Adrenal gland (tissue), 12 donors: Measurements from ENCODE around the gene POLR3GL. TPM values are rescaled to one million over a fixed set of nuclear protein-coding genes. Genes with fewer than 3 reads are reported as not detected.

Source experiments
- DNase-seq, 7 donors: peaks; one replicate each; pipeline ENCODE4 v3.0.0-alpha.2; 2019 to 2020
- H3K27ac ChIP-seq, 5 donors: fragments of 200-600 bp; sonication (generic) in 4 of 5; 1 replicate in 3 of 5; 2 replicates in 2 of 5; pipeline versions ENCODE4 v1.5.1 to v1.8.0; 2016 to 2020; ENCODE audit warnings: mild to moderate bottlenecking in 1 of 5
- H3K27me3 ChIP-seq: fragments of 200-600 bp; 2 replicates; pipeline ENCODE4 v1.8.0; 2021
- H3K36me3 ChIP-seq, 2 donors: fragments of 200-600 bp; replicated peaks in 1 of 2; 1 replicate in 1 of 2; 2 replicates in 1 of 2; pipeline versions ENCODE4 v1.5.1 to v1.8.0; 2018 to 2022
- H3K4me1 ChIP-seq, 2 donors: fragments of 200-600 bp; replicated peaks in 1 of 2; 1 replicate in 1 of 2; 2 replicates in 1 of 2; pipeline versions ENCODE4 v1.5.1 to v1.8.0; 2018 to 2021
- H3K4me3 ChIP-seq, 4 donors: fragments of 200-600 bp; sonication (generic) in 3 of 4; one replicate each; pipeline ENCODE4 v1.5.1; 2016 to 2018
- H3K9me3 ChIP-seq, 3 donors: fragments of 200-600 bp; sonication (generic) in 1 of 3; replicated peaks in 1 of 3; 1 replicate in 2 of 3; 2 replicates in 1 of 3; pipeline versions ENCODE4 v1.5.1 to v1.8.0; 2016 to 2021
- POLR2A ChIP-seq, 2 donors: fragments of 450-650 bp; IDR thresholded peaks; one replicate each; pipeline ENCODE4 v1.6.1; 2017; ENCODE audit warnings: antibody characterized with exemption in 2 of 2, mild to moderate bottlenecking in 2 of 2, moderate library complexity in 1 of 2
- WGBS, 4 donors: extraction: QIAGEN DNeasy Blood & Tissue Kit in 2 of 4; methylation state at CpG; one replicate each; pipeline versions ENCODE4 v1.1.5 to v1.1.7; 2013 to 2017; 5-methylcytosine and 5-hydroxymethylcytosine counted together
- intact Hi-C, 2 donors: fragments of 100-400 bp; cut with DNase I; formaldehyde crosslinking; loops; one replicate each; pipeline versions ENCODE4 v1.14.1 to v1.15.0; 2022 to 2023
- polyA plus RNA-seq, 3 donors: library from polyadenylated mRNA; stranded (reverse); fragments of 200-250 nt in 2 of 3; fragments of 350-450 nt in 1 of 3; fragmentation: Illumina TruSeq in 1 of 3; extraction: RNeasy Lipid Tissue Mini Kit (QIAGEN cat#74804) in 1 of 3; gene quantifications; one replicate each; pipeline ENCODE4 v1.2.3, GENCODE V29; 2013 to 2014
- total RNA-seq, 9 donors: library from RNA; depleted of rRNA in 4 of 9; stranded (reverse); fragments of >200 nt in 4 of 9; fragments of 120-200 nt in 1 of 9; fragmentation: NEBNext Ultra II Directional in 1 of 9; extraction: Animal tissue kit (Norgen Biotek cat#: 25700) in 1 of 9; gene quantifications; one replicate each; pipeline versions ENCODE4 v1.1.0 to v1.2.4, GENCODE V29; 2013 to 2023
- TF ChIP-seq, protein P1 (sequence below), 6 experiments: fragments of 450-650 bp in 4 of 6; fragments of 200-600 bp in 2 of 6; sonication (generic) in 1 of 6; IDR thresholded peaks; 1 replicate in 5 of 6; 2 replicates in 1 of 6; pipeline versions ENCODE4 v1.5.1 to v1.8.0; 2016 to 2021; ENCODE audit warnings: antibody characterized with exemption in 6 of 6, mild to moderate bottlenecking in 2 of 6, moderate library complexity in 1 of 6
- donor health status: healthy with polysubstance abuse.
- donor health status: Bipolar disorder and iron deficiency.
- donor health status: DM: yes; HTN: yes; CAD: no.
- donor health status: DM: no; HTN: no; CAD: no.
- donor health status: DM: no; HTN: no; CAD: no.
- donor health status: DM: yes; HTN: yes; CAD: no.

Gene POLR3GL
- total and polyA plus RNA-seq, 12 donors = 18.4 to 48.7 (median 32.4) TPM

DNA sequence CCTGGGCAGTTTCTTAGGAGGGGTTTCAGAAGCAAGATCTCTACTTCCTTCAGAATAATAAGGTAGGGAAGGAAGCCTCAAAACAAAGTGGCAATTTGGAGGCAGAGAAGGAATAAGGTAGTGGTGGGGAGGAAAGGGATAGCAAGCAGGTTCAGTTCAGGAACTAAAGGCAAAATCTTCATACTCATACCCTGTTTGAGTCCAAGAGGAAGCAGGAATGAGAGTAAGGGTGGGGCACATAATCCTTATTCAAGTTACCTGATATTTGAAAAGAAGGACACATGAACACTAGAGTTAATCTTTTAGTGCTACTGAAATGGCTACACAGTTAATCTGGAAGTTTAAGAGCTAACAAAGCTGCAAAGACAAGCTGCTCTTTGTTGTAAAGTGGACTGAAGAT, 28.8 kb upstream of the POLR3GL start:
- Histone ChIP-seq H3K27ac (peak overlapping the region in 1 of 5 donors; percentile 3), H3K4me3 (no peak overlapping the region), H3K27me3 (no peaks in the 10 kb centered on the region), H3K36me3 (peaks cover 0 to 48% of the 10 kb centered on the region in 2 donors), H3K9me3 (no peaks in the 10 kb centered on the region), H3K4me1 (peaks cover 0 to 8% of the 10 kb centered on the region in 2 donors)
- no peak for TF ChIP-seq POLR2A (IDR thresholded peaks at IDR 0.05)
- TF ChIP-seq, protein P1, sequence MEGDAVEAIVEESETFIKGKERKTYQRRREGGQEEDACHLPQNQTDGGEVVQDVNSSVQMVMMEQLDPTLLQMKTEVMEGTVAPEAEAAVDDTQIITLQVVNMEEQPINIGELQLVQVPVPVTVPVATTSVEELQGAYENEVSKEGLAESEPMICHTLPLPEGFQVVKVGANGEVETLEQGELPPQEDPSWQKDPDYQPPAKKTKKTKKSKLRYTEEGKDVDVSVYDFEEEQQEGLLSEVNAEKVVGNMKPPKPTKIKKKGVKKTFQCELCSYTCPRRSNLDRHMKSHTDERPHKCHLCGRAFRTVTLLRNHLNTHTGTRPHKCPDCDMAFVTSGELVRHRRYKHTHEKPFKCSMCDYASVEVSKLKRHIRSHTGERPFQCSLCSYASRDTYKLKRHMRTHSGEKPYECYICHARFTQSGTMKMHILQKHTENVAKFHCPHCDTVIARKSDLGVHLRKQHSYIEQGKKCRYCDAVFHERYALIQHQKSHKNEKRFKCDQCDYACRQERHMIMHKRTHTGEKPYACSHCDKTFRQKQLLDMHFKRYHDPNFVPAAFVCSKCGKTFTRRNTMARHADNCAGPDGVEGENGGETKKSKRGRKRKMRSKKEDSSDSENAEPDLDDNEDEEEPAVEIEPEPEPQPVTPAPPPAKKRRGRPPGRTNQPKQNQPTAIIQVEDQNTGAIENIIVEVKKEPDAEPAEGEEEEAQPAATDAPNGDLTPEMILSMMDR (IDR thresholded peaks at IDR 0.05) = no peak
- intact Hi-C loops = no loop called here
- DNase-seq = no peak

DNA sequence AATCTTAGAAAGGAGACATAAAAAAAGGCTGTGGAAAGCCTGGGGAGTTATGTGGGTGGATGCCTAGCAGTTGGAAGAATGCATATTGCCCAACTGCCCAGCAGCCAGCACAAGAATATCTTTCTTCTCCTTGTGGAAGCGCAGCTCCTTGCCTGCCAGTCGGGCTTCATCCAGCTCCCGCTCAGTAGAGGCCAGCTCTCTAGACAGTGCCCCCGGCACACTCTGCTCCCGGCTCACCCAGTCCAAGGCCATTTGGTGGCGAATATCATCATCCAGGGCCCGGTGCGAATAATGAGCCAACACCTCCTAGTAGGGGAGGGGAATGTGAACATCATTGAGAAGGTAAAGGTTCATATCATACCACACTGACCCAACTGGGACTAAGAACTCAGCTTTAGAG, 28.2 kb upstream of the POLR3GL start:
- Histone ChIP-seq H3K9me3 (no peaks in the 10 kb centered on the region), H3K4me1 (peaks cover 0 to 8% of the 10 kb centered on the region in 2 donors), H3K27me3 (no peaks in the 10 kb centered on the region), H3K36me3 (peaks cover 0 to 48% of the 10 kb centered on the region in 2 donors), H3K27ac (no peak overlapping the region), H3K4me3 (no peak overlapping the region)
- peak in 3 of 7 donors; percentile 41 to 44 (median 43) for DNase-seq
- no peak for TF ChIP-seq POLR2A (IDR thresholded peaks at IDR 0.05)
- TF ChIP-seq, protein P1 (IDR thresholded peaks at IDR 0.05) = no peak
- intact Hi-C loops = no loop called here
- WGBS, 4 donors = 48 to 68% (median 54%) methylated on average over 8 of the region's 8 CpGs

DNA sequence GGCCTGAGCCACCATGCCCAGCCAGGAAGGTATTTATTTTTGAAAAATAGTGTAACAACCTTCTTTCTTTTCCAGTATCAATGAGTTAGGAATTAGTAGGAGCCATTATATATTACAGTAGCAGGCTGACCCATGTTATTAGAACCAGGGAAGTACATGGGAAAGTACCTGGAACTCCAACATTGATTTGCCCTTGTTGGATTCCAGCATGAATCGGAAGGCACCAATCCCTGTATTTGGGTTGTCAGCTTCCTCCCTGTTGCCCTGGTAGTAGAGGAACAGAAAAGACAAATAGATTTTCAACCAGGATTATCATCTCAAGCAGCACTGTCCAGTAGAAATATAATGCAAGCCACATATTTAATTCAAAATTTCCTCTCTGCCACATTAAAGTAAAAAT, 27.1 kb upstream of the POLR3GL start:
- H3K27ac ChIP-seq = no peak overlapping the region
- no peak for DNase-seq
- TF ChIP-seq, protein P1 (IDR thresholded peaks at IDR 0.05) = no peak
- no peak for TF ChIP-seq POLR2A (IDR thresholded peaks at IDR 0.05)
- no peaks in the 10 kb centered on the region for H3K27me3 ChIP-seq
- intact Hi-C loops = no loop called here
- no peaks in the 10 kb centered on the region for H3K9me3 ChIP-seq
- no peak overlapping the region for H3K4me3 ChIP-seq
- peaks cover 0 to 8% of the 10 kb centered on the region in 2 donors for H3K4me1 ChIP-seq
- WGBS, 4 donors = 74 to 87% (median 75%) methylated on average over 1 of the region's 1 CpG
- H3K36me3 ChIP-seq = peaks cover 0 to 54% of the 10 kb centered on the region in 2 donors

DNA sequence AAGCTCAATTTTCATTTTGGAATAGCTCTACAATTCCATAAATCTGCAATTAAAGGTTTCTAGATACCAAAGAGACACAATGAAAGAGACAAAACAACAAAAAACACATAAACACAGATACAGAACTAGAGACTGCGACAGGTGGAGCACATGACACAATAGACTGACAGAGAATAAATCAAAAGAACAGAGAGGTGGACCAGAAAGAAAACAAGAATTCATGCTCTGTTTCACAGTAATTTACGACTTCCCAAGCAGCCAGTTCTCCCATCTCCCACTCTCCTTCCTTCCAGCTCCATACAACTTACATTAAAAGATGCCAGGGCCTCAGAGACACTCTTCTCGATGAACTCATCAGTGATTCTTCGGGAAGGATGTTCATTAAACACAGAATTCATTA, 22.1 kb upstream of the POLR3GL start:
- H3K27ac ChIP-seq = no peak overlapping the region
- TF ChIP-seq, protein P1 (IDR thresholded peaks at IDR 0.05) = no peak
- no peak for TF ChIP-seq POLR2A (IDR thresholded peaks at IDR 0.05)
- DNase-seq = no peak
- no peaks in the 10 kb centered on the region for H3K4me1 ChIP-seq
- H3K27me3 ChIP-seq = no peaks in the 10 kb centered on the region
- no peaks in the 10 kb centered on the region for H3K9me3 ChIP-seq
- no peak overlapping the region for H3K4me3 ChIP-seq
- H3K36me3 ChIP-seq = peaks cover 0 to 40% of the 10 kb centered on the region in 2 donors
- intact Hi-C loops = no loop called here
- 85 to 95% (median 89%) methylated on average over 4 of the region's 4 CpGs for WGBS, 4 donors
